Neural progenitor cell (in vitro differentiated cells): ENCODE results near the gene RPF1. TPM values are rescaled to one million over a fixed set of nuclear protein-coding genes. Genes with fewer than 3 reads are reported as not detected.

Experiments used
- DNase-seq: peaks from one replicate; pipeline ENCODE4 v3.0.0-alpha.2; 2016; ENCODE audit warnings: low spot score
- H2AFZ ChIP-seq: fragments of 200-600 bp; sonication (generic); replicated peaks from 2 replicates; pipeline ENCODE4 v1.6.1; 2016; ENCODE audit warnings: antibody characterized with exemption
- H3F3A ChIP-seq: fragments of 200-600 bp; sonication (generic); 2 replicates; pipeline ENCODE4 v1.6.1; 2016; ENCODE audit warnings: antibody characterized with exemption, low read depth
- H3K27ac ChIP-seq: fragments of 200-600 bp; sonication (generic); 2 replicates; pipeline ENCODE4 v1.5.1; 2016; ENCODE audit warnings: mild to moderate bottlenecking
- H3K27me3 ChIP-seq: fragments of 200-600 bp; sonication (generic); 2 replicates; pipeline ENCODE4 v1.6.1; 2016; ENCODE audit warnings: mild to moderate bottlenecking, moderate library complexity
- H3K36me3 ChIP-seq: fragments of 200-600 bp; sonication (generic); 2 replicates; pipeline ENCODE4 v1.5.1; 2016
- H3K4me1 ChIP-seq: fragments of 200-600 bp; sonication (generic); 2 replicates; pipeline ENCODE4 v1.6.1; 2016; ENCODE audit warnings: mixed run types
- H3K4me2 ChIP-seq: fragments of 200-600 bp; sonication (generic); 2 replicates; pipeline ENCODE4 v1.6.1; 2016
- H3K4me3 ChIP-seq: fragments of 200-600 bp; sonication (generic); 2 replicates; pipeline ENCODE4 v1.5.1; 2016
- H3K79me2 ChIP-seq: fragments of 200-600 bp; sonication (generic); 2 replicates; pipeline ENCODE4 v1.6.1; 2016; ENCODE audit warnings: low read depth
- H3K9ac ChIP-seq: fragments of 200-600 bp; sonication (generic); 2 replicates; pipeline ENCODE4 v1.6.1; 2016
- H3K9me3 ChIP-seq: fragments of 200-600 bp; sonication (generic); 2 replicates; pipeline ENCODE4 v1.5.1; 2016; ENCODE audit warnings: low read depth
- H4K20me1 ChIP-seq: fragments of 200-600 bp; sonication (generic); 2 replicates; pipeline ENCODE4 v1.6.1; 2016; ENCODE audit warnings: low read depth
- H3K27ac Mint-ChIP-seq: 3 replicates; pipeline ENCODE4 v1.8.0; 2021; ENCODE audit warnings: mixed read lengths
- H3K27me3 Mint-ChIP-seq: 2 replicates; pipeline ENCODE4 v1.8.0; 2022; ENCODE audit warnings: low read depth, mild to moderate bottlenecking, inconsistent platforms, moderate library complexity, mixed read lengths; ENCODE audit not compliant: insufficient read depth
- H3K36me3 Mint-ChIP-seq: 3 replicates; pipeline ENCODE4 v1.8.0; 2021; ENCODE audit warnings: mixed read lengths
- H3K4me1 Mint-ChIP-seq: 3 replicates; pipeline ENCODE4 v1.8.0; 2021; ENCODE audit warnings: mixed read lengths
- H3K4me3 Mint-ChIP-seq: 3 replicates; pipeline ENCODE4 v1.8.0; 2021; ENCODE audit warnings: mild to moderate bottlenecking, moderate library complexity, mixed read lengths
- H3K9me3 Mint-ChIP-seq: 3 replicates; pipeline ENCODE4 v1.8.0; 2020; ENCODE audit warnings: mixed read lengths
- CTCF ChIP-seq: fragments of 200-600 bp; sonication (generic); IDR thresholded peaks from 2 replicates; pipeline ENCODE4 v1.5.1; 2017; ENCODE audit warnings: antibody characterized with exemption, mild to moderate bottlenecking
- EZH2 ChIP-seq: fragments of 200-600 bp; sonication (generic); IDR thresholded peaks from 2 replicates; pipeline ENCODE4 v1.6.1; 2017; ENCODE audit warnings: antibody characterized with exemption, mild to moderate bottlenecking, moderate library complexity
- EZH2phosphoT487 ChIP-seq: fragments of 200-600 bp; sonication (generic); IDR thresholded peaks from 2 replicates; pipeline ENCODE4 v1.6.1; 2017; ENCODE audit warnings: antibody characterized with exemption
- total RNA-seq: library from RNA; depleted of rRNA; stranded (reverse); fragments of >200 nt; gene quantifications from 2 replicates; pipeline ENCODE4 v1.2.3, GENCODE V29; 2015; ENCODE audit warnings: low replicate concordance

Gene RPF1
- total RNA-seq, 1 donor from 2014 or later: 81.6 TPM

GRCh38 chr1:84488107-84488506 is 9.0 kb downstream of the RPF1 start:
- no peak overlapping the region for H3K27ac Mint-ChIP-seq
- H3F3A ChIP-seq: no peaks in the 10 kb centered on the region
- no peak for DNase-seq
- no peaks in the 10 kb centered on the region for H3K27me3 Mint-ChIP-seq
- no peak overlapping the region for H3K4me3 ChIP-seq
- H3K27me3 ChIP-seq: no peaks in the 10 kb centered on the region
- H3K4me3 Mint-ChIP-seq: no peak overlapping the region
- H3K4me2 ChIP-seq: no peak overlapping the region
- H3K27ac ChIP-seq: no peak overlapping the region
- no peak for TF ChIP-seq CTCF
- no peak for TF ChIP-seq EZH2phosphoT487
- no peak for TF ChIP-seq EZH2
- peaks cover 36% of the 10 kb centered on the region for H3K79me2 ChIP-seq
- H3K4me1 Mint-ChIP-seq: no peaks in the 10 kb centered on the region
- no peaks in the 10 kb centered on the region for H3K4me1 ChIP-seq
- no peaks in the 10 kb centered on the region for H3K36me3 ChIP-seq
- peaks cover 22% of the 10 kb centered on the region for H3K36me3 Mint-ChIP-seq
- H3K9me3 ChIP-seq: no peaks in the 10 kb centered on the region
- no peaks in the 10 kb centered on the region for H3K9me3 Mint-ChIP-seq
- H4K20me1 ChIP-seq: no peaks in the 10 kb centered on the region
- H2AFZ ChIP-seq: no peak overlapping the region
- no peak overlapping the region for H3K9ac ChIP-seq

- no peak overlapping the region for H3K27ac Mint-ChIP-seq
- H3K4me1 Mint-ChIP-seq: no peaks in the 10 kb centered on the region
- H3K27me3 ChIP-seq: no peaks in the 10 kb centered on the region
- no peaks in the 10 kb centered on the region for H3F3A ChIP-seq
- no peak overlapping the region for H3K27ac ChIP-seq
- no peak overlapping the region for H3K4me3 ChIP-seq
- no peaks in the 10 kb centered on the region for H3K4me1 ChIP-seq
- H3K36me3 Mint-ChIP-seq: peaks cover 18% of the 10 kb centered on the region
- no peak for DNase-seq
- no peak overlapping the region for H3K9ac ChIP-seq
- no peaks in the 10 kb centered on the region for H3K9me3 Mint-ChIP-seq
- H3K36me3 ChIP-seq: peaks cover 6% of the 10 kb centered on the region
- no peaks in the 10 kb centered on the region for H4K20me1 ChIP-seq
- H3K4me2 ChIP-seq: no peak overlapping the region
- H3K4me3 Mint-ChIP-seq: no peak overlapping the region
- TF ChIP-seq CTCF (no peak), EZH2 (no peak), EZH2phosphoT487 (no peak)
- no peaks in the 10 kb centered on the region for H3K9me3 ChIP-seq
- H2AFZ ChIP-seq: no peak overlapping the region
- H3K79me2 ChIP-seq: peaks cover 28% of the 10 kb centered on the region
- no peaks in the 10 kb centered on the region for H3K27me3 Mint-ChIP-seq
Measured at GRCh38 chr1:84489766-84490165, 10.7 kb downstream of the RPF1 start.

GRCh38 chr1:84492726-84493125 is 13.7 kb downstream of the RPF1 start:
- no peaks in the 10 kb centered on the region for H4K20me1 ChIP-seq
- no peak overlapping the region for H3K4me2 ChIP-seq
- H3K79me2 ChIP-seq: peaks cover 10% of the 10 kb centered on the region
- H3K27ac ChIP-seq: no peak overlapping the region
- no peak for DNase-seq
- H3K9ac ChIP-seq: no peak overlapping the region
- Mint-ChIP-seq H3K27ac (no peak overlapping the region), H3K9me3 (no peaks in the 10 kb centered on the region), H3K4me3 (no peak overlapping the region), H3K27me3 (no peaks in the 10 kb centered on the region), H3K36me3 (peaks cover 23% of the 10 kb centered on the region), H3K4me1 (no peaks in the 10 kb centered on the region)
- H2AFZ ChIP-seq: no peak overlapping the region
- TF ChIP-seq EZH2 (no peak), CTCF (no peak), EZH2phosphoT487 (no peak)
- H3K4me3 ChIP-seq: no peak overlapping the region
- peaks cover 25% of the 10 kb centered on the region for H3K36me3 ChIP-seq
- H3K4me1 ChIP-seq: no peaks in the 10 kb centered on the region
- no peaks in the 10 kb centered on the region for H3K27me3 ChIP-seq
- peaks cover 6% of the 10 kb centered on the region for H3F3A ChIP-seq
- no peaks in the 10 kb centered on the region for H3K9me3 ChIP-seq

- Histone ChIP-seq H3K27me3 (no peaks in the 10 kb centered on the region), H2AFZ (no peak overlapping the region), H3K4me1 (no peaks in the 10 kb centered on the region), H3F3A (peaks cover 6% of the 10 kb centered on the region), H3K4me3 (no peak overlapping the region), H3K79me2 (no peaks in the 10 kb centered on the region), H3K4me2 (no peak overlapping the region), H3K9ac (no peak overlapping the region), H4K20me1 (no peaks in the 10 kb centered on the region), H3K27ac (no peak overlapping the region), H3K9me3 (no peaks in the 10 kb centered on the region), H3K36me3 (peaks cover 27% of the 10 kb centered on the region)
- TF ChIP-seq CTCF (no peak), EZH2 (no peak), EZH2phosphoT487 (no peak)
- DNase-seq: no peak
- Mint-ChIP-seq H3K4me1 (no peaks in the 10 kb centered on the region), H3K4me3 (no peak overlapping the region), H3K27ac (no peak overlapping the region), H3K36me3 (peaks cover 25% of the 10 kb centered on the region), H3K9me3 (no peaks in the 10 kb centered on the region), H3K27me3 (no peaks in the 10 kb centered on the region)
Measured at GRCh38 chr1:84493747-84494146, 14.7 kb downstream of the RPF1 start.
